COLO829 (cell line): ENCODE measurements around the gene OGFOD3.
"Not testable (repeated sequence)": the region's sequence is repeated elsewhere in the genome, so short reads cannot be mapped to it uniquely, and the experiment has no call there.

Source experiments
- DNase-seq: peaks from one replicate; pipeline ENCODE4 v3.0.0; 2012; ENCODE audit warnings: low spot score

The OGFOD3 gene

GRCh38 chr17:82386881-82387704 lies 31.3 kb downstream of the OGFOD3 start:
- no peak for DNase-seq

- no peak for DNase-seq
Observed at GRCh38 chr17:82386255-82386831, 32.0 kb downstream of the OGFOD3 start.

DNA sequence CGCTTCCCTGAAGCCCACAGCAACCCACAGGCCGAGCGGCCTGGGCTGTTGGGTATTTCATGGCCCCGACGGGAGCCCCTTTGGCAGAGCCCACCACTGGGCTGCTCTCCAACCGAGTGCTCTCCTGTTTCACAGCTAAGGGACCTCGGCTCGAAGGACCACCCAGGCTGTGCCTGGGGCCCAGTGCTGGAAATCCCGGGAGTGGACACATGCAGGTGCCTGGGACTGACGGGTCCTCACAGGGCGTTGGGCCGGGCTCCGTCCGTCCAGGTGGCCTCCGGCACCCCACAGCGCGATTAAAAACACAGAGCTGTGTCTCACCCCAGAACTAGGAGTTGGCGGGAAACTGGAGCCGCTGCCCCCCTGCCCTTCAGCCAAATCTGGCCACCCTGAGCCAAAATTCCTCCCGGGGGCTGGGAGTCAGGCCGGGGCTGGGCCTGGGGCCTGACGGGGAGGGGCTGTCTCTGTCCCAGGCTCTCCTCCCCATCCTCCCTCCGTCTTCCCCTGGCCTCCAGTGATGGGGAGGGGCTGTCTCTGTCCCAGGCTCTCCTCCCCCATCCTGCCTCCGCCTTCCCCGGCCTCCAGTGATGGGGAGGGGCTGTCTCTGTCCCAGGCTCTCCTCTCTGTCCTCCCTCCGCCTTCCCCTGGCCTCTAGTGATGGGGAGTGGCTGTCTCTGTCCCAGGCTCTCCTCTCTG lies 32.7 kb downstream of the OGFOD3 start:
- DNase-seq, result no peak

DNA sequence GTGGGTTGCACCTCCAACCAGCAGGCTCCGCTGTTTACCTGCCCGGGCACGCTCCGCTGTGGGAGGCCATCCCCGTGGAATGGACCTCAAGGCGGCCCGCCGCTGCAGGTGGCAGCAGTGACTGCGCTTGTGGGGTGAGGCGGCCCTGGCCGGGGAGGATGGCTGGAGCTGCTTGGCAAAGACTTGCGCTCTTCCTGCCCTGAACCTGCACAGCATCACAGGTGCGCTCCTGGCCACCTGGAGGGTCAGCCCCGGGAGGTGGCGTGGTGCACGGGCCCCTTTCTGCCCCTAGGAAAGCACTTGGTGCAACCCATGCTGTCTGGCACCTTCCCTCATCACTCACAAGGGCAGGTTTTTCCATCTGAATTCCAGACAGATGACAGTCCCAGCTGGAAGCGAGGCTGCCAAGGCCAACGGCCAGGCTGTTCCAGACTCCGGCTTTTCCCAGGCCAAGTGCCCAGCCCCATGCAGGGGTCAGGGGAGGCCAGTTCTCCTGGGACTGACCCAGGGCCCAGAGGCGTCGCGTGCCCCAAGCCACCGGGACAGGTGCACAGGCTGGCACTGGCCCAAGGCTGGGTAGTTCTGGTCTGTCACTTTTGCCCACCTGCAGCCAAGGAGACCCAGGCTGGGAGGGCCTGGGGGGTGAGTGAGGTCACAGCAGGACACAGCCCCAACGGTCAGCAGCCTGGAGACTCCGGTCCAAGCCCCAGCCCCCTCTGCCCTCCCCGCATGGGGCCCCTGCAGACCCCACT lies 33.5 kb downstream of the OGFOD3 start:
- DNase-seq, result no peak

DNA sequence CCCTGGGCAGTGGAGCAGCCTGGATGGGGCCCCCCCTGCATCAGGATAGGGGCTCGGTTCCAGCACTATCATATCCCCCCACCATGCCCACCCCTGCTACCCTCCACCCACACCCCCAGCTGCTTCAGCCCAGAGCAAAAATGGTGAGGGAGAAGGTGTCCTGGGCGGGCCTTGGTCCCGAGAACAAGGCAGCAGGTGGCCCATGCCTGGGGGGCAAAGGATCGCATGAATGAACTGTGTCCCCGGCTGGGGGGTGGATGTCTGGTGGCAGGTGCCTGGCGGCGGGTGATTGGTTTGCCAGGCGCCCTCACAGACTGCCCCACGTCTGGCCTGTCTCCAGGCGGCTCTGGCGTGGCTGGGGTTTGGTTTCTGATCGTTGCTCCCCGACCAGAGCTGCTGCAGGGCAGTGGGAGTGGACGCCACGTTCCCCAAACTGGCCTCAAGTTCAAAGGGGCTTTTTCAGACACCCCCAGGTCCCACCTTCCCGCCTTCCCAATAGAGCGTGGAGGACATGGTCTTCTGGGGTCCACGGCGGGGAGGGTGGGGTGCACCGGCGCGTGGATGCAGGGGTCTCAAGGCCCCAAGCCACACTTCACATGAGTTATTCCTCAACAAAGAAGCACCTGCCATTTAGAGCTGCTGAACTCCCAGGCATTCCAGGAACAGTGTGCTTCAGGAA lies 34.2 kb downstream of the OGFOD3 start:
- DNase-seq, result no peak

- DNase-seq, result no peak
Observed at GRCh38 chr17:82383411-82383810, 35.0 kb downstream of the OGFOD3 start.

DNA sequence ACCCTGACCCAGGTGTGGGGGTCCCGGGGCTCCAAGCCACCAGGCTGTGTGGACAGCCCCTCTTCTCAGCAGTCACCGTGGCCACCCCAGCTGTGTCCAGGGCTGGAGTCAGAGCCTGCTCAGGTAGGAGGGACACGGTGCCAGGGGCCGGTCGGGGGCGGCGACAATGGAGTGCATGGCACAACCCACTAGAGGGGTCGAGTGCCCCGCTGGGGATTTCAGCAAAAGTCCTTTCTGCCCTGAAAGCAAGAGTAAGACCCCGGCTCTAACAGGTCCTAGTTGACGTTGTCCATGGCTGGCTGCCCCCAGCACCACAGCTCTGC lies 35.5 kb downstream of the OGFOD3 start:
- DNase-seq, result no peak

DNA sequence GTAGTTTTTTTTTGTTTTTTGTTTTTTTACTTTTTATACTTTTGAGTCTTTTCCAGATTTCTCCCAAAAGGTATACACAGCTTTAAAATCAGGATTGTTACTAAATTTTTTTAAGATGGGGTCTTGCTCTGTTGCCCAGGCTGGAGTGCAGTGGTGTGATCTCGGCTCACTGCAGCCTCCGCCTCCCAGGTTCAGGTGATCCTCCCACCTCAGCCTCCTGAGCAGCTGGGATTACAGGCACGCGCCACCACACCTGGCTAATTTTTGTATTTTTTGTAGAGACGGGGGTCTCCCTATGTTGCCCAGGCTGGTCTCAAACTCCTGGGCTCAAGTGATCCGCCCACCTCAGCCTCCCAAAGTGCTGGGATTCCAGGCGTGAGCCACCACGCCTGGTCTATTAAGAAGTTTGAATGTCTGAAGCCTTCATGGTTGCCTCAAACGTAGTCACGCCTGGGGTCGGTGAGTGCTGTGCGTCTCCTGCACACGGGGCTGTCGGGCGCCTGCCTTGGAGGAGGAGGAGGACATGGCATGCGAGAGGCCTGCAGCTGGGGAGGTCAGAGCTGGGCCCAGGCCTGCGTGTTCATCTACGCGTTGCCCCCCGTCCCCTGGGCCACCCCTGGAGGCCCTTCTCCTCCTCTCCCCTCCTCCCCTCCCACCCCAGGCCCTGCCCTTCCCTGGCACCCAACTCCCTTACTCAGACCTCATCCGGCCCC lies 36.0 kb downstream of the OGFOD3 start:
- DNase-seq, result not testable (repeated sequence)

DNA sequence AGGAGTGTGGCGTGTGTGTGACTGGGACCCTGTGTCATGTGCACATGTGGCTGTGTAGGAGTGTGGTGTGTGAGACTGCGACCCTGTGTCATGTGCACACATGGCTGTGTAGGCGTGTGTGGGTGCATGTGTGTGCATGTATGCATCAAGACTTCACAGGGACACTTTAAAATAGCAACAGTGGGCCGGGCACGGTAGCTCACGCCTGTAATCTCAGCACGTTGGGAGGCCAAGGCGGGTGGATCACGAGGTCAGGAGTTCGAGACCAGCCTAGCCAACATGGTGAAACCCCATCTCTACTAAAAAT lies 36.7 kb downstream of the OGFOD3 start:
- DNase-seq, result not testable (repeated sequence)

GRCh38 chr17:82380860-82381702 lies 37.3 kb downstream of the OGFOD3 start:
- no peak for DNase-seq

DNA sequence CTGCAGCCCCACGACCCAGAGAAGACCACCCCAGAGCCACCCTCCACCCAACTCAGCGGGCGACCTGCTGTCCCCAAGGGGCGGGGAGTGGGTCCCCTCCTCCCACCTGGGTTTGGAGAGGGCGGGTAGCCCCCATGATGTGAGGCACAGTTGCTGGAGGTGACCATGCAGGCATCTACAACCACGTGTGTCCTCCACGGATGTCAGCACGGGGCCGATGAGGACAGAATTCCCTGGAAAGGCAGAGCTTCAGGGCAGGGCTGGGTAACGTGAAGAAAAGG lies 39.7 kb downstream of the OGFOD3 start:
- DNase-seq, result no peak

- no peak for DNase-seq
Observed at GRCh38 chr17:82377924-82378740, 40.3 kb downstream of the OGFOD3 start.

DNA sequence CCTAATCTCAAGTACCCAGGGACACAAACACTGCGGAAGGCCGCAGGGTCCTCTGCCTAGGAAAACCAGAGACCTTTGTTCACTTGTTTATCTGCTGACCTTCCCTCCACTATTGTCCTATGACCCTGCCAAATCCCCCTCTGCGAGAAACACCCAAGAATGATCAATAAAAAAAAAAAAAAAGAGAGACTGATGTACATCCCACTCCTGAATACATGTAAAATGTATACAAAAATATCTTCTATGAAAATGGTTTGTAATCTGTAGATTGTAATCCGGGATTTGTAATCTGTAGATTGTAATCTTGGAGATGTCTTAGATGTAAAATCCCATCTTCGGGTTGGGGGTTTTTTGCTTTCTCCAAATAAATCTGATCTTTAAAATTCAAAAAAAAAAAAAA lies 41.1 kb downstream of the OGFOD3 start:
- not testable (repeated sequence) for DNase-seq

DNA sequence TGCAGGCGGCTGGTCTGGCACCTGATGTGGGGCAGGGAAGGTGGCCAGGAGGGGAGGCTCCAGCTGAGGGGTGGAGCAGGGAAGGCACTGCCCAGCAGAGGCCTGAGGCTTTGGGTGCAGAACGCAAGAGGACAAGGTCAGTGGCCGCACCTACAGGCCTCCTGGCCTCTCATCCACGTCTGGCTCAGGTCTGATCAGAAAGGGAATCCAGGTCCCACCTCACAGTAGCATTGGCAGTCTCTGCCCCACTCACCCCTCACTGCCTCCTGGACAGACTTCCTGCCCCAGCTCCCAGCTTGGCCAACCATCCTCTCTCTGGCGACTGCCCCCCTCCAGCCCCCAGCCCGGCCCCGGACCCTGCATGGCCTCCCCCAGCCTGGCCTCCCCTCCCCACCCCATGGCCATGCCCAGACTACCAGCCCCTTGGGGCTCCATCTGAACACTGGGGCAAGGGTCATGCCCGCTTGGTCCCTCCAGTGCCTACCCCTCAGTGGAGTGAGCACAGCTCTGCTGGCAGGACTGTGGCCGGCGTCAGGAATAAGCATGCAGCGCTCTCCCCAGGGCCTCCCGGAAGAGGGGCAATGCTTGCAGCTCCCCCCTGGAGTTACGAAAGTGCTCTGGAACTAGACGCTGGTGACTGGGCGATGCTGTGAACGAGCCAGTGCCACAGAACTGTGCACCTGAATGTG lies 42.2 kb downstream of the OGFOD3 start:
- DNase-seq, result no peak

GRCh38 chr17:82375359-82376041 lies 42.9 kb downstream of the OGFOD3 start:
- no peak for DNase-seq

DNA sequence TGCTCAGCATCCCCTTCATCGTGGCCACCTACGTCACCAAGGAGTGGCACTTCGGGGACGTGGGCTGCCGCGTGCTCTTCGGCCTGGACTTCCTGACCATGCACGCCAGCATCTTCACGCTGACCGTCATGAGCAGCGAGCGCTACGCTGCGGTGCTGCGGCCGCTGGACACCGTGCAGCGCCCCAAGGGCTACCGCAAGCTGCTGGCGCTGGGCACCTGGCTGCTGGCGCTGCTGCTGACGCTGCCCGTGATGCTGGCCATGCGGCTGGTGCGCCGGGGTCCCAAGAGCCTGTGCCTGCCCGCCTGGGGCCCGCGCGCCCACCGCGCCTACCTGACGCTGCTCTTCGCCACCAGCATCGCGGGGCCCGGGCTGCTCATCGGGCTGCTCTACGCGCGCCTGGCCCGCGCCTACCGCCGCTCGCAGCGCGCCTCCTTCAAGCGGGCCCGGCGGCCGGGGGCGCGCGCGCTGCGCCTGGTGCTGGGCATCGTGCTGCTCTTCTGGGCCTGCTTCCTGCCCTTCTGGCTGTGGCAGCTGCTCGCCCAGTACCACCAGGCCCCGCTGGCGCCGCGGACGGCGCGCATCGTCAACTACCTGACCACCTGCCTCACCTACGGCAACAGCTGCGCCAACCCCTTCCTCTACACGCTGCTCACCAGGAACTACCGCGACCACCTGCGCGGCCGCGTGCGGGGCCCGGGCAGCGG lies 43.6 kb downstream of the OGFOD3 start:
- DNase-seq, result no peak

GRCh38 chr17:82373731-82374625 lies 44.4 kb downstream of the OGFOD3 start:
- DNase-seq, result no peak
